Posterior cingulate gyrus (tissue), 11 donors: ENCODE data around the gene KCNQ2.
A peak's percentile ranks its signal among the peaks of the same experiment; 100 is the strongest.

ENCODE experiments used
- DNase-seq, 10 donors: peaks; one replicate each; pipeline versions ENCODE4 v3.0.0 to v3.0.0-alpha.2; 2020 to 2021; ENCODE audit warnings: mixed read lengths in 3 of 10
- intact Hi-C: fragments of 100-400 bp; cut with DNase I; formaldehyde crosslinking; loops from one replicate; pipeline ENCODE4 v1.15.1; 2023

Gene KCNQ2

GRCh38 chr20:63443606-63444395 is 28.7 kb downstream of the KCNQ2 start:
- intact Hi-C loops = no loop called here
- DNase-seq = no peak

DNA sequence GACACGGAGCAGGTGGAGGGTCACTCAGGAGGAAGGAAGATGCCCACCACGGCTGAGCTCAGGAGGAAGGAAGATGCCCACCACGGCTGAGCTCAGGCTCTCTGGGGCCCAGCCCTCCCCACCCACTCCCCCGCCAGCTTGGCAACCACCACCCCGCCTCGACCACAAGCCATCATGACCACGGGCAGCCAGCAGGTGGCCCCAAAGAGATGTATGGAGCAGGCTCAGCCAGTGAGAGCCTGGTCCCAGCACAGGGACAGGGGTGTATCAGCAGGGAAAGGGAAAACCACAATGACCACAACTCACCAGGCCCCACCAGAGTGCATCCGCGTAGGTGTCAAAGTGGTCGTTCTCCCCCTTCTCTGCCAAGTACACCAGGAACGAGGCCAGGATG is 30.4 kb downstream of the KCNQ2 start:
- DNase-seq = peak; percentile 44 to 96 (median 78)
- intact Hi-C loops = no loop called here

- DNase-seq = no peak
- intact Hi-C loops = no loop called here
These were observed 31.0 kb downstream of the KCNQ2 start for GRCh38 chr20:63441136-63442099.

- no peak for DNase-seq
- intact Hi-C loops = no loop called here
These were observed 32.0 kb downstream of the KCNQ2 start for GRCh38 chr20:63440366-63440955.

DNA sequence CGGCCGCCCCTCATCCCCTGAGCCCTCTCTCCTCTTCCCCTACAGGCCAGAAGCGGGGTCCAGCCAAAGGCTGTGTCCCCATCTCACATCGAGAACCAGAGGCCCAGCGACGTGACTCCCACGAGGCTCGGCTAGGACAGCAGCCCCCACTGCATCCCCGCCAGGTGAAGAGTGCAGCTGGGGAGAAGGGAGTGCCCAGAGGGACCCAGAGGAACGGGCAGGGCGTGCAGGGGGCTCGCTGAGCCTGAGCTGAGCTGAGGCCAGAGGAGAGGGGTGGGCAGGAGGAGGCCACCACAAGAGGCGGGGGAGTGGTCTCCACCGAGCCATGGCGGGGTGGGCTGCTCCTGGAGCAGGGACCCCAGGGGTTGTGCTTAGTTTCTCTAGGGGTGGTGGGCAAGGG is 32.6 kb downstream of the KCNQ2 start:
- no peak for DNase-seq
- intact Hi-C loops = no loop called here

DNA sequence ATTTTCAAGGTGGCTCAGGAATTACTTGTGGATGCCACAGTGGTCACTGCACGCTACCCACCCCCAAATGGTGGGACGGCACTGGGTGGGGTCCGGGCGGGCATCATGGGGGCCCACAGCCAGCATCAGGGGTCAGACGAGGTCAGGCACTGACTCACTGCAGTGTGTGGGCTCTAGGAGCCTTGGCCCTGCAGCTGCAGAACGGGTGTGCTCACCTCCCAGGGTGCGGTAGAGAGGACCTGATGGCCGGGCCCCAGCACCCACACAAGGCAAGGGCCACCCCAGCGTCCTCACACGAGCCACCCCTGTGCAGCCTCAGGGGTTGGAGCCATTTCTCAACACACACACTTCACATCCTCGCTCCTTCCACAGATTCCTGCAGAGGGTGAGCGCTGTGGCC is 34.3 kb downstream of the KCNQ2 start:
- DNase-seq = no peak
- intact Hi-C loops = no loop called here

- intact Hi-C loops = no loop called here
- no peak for DNase-seq
These were observed 36.9 kb downstream of the KCNQ2 start for GRCh38 chr20:63435552-63435951.

DNA sequence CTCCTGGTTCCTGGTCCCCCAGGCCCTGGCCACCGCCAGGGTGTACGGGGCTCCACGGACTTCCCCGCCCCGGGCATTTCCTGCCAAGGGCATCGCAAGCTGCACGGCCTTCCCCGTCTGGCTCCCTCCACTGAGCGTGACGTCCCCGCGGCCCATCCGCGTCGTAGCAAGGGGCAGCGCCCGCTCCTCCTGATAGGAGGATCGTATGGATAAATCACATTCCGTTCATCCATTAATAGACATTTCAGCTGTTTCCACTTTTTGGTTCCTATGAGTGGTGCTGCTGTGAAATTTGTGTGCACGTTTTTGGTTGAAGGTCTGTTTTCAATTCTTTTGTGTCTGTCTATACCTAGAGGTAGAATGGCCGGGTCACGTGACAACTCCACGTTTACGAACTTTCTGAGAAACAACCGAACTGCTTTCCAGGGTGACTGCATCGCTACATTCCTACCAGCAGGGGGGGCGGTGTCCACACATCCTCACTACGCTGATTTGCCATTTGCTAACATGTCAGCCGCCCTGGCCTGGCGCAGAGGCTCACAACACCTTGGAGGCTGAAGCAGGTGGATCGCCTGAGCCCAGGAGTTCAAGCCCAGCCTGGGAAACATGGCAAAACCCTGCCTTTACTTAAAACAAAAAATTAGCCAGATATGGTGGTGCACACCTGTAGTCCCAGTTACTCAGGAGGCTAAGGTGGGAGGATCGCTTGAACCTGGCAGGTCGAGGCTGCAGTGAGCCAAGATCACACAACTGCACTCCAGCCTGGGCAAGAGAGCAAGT is 37.7 kb downstream of the KCNQ2 start:
- peak; percentile 56 to 96 (median 78) for DNase-seq
- intact Hi-C loops = no loop called here

DNA sequence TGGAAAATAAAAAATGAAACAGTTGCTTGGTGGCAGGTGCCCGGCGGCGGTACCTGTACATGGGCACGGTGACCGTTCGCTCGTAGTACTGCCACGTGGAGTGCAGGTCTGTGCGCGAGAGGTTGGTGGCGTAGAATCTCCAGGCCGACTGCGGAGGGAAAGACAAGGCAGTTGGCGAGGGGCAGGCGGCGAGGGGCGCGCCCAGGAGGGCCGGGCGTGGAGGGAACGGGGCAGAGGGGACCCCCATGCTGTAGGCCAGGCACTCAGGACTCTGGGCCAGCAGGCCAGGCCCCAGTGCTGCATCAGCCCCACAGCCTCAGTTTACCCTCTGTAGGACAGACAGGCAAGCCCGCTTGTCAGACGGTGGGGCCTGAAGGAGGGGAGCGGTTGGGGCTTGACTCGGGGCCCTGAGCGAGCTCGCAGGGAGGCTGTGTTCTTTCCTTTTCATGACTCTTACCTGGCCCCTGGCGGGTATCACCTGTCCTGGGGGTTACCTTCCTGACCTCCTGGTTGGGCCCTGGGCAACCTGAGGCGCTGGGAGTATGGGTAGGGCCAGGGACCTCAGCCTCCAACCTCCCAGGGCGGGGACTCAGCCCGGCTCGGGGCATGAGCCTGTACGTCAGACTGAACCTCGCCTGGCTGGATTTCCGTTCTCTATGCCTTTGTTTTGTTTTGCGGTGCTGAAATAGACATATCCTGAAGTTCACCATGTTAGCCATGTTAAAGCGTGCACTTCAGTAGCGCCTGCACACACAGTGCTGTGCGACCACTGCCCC is 38.5 kb downstream of the KCNQ2 start:
- intact Hi-C loops = no loop called here
- no peak for DNase-seq

- no peak for DNase-seq
- intact Hi-C loops = no loop called here
These were observed 39.1 kb downstream of the KCNQ2 start for GRCh38 chr20:63433351-63433750.

- intact Hi-C loops = no loop called here
These were observed 39.7 kb downstream of the KCNQ2 start for GRCh38 chr20:63432577-63433325.

DNA sequence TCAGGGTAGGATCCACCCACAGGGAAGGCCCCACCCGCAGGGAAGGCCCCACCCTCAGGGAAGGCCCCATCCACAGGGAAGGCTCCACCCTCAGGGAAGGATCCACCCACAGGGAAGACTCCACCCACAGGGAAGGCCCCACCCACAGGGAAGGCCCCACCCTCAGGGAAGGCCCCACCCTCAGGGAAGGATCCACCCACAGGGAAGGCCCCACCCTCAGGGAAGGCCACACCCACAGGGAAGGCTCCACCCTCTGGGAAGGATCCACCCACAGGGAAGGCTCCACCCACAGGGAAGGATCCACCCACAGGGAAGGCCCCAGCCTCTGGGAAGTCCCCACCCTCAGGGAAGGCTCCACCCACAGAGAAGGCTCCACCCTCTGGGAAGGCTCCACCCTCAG is 40.5 kb downstream of the KCNQ2 start:
- intact Hi-C loops = no loop called here
- DNase-seq = no peak

More at GRCh38 chr20:63432577-63433325, 39.7 kb downstream of the KCNQ2 start:
- no peak for DNase-seq

- intact Hi-C loops = no loop called here
- no peak for DNase-seq
These were observed 41.6 kb downstream of the KCNQ2 start for GRCh38 chr20:63430891-63431290.

DNA sequence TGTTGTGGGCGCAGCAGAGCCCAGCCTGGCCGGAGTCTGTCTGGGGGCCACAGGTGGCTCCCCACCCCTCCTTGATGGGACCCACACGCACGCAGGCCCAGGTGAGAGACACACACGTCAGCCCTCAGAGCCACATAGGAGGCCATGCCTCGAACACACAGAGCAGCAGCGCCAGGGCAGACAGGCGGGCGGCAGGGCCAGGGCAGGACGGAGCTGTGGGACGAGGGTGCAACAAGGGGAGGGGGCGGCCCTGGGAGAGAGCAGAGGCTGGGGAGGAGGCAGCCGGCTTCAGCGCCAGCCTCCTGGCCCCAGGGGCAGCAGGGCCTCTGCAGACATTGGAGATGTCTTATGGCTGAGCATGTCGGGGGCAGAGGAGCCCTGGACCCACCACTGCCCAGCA is 42.5 kb downstream of the KCNQ2 start:
- intact Hi-C loops = no loop called here
- DNase-seq = no peak

- intact Hi-C loops = no loop called here
These were observed 43.4 kb downstream of the KCNQ2 start for GRCh38 chr20:63428906-63429575.

GRCh38 chr20:63427724-63428330 is 44.6 kb downstream of the KCNQ2 start:
- intact Hi-C loops = no loop called here
- no peak for DNase-seq

More at GRCh38 chr20:63428906-63429575, 43.4 kb downstream of the KCNQ2 start:
- no peak for DNase-seq

DNA sequence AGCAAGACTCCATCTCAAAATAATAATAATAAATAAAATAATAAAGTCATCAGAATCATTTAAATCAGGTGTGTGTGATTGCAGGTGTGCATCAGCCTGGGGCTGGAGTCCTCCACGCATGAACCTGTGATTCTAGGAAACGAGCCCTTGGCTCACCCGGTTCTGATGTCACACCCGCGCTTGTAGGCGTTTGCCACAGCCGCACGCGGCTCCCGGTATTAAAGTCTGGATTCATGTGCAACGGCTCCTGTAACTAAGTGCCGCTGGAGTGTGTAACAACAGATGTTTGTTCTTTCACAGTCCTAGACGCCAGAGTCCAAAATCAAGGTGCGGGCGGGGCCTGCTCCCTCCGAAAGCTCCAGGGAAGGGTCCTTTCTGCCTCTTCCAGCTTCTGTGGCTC is 45.2 kb downstream of the KCNQ2 start:
- intact Hi-C loops = no loop called here
- DNase-seq = no peak
